CD4-positive, CD25-positive, alpha-beta regulatory T cell (primary cell): ENCODE measurements around the gene NAMPT. TPM values are rescaled to one million over a fixed set of nuclear protein-coding genes. Genes with fewer than 3 reads are reported as not detected.

Source experiments
- ATAC-seq, 2 donors: fragments of 150-1000 bp; cut with Tn5 transposase; one replicate each; pipeline ENCODE4 v1.10.0; 2021; ENCODE audit warnings: low read depth in 2 of 2, moderate number of reproducible peaks in 2 of 2, moderate library complexity in 1 of 2
- DNase-seq, 3 donors: peaks; one replicate each; pipeline versions ENCODE4 v3.0.0 to v3.0.0-alpha.2; 2012 to 2022; ENCODE audit warnings: mixed read lengths in 1 of 3
- H3K27ac ChIP-seq: one replicate; pipeline ENCODE4 v1.7.0; 2013; ENCODE audit warnings: mild to moderate bottlenecking, low read length; ENCODE audit not compliant: insufficient read depth, poor library complexity, severe bottlenecking
- H3K27me3 ChIP-seq: one replicate; pipeline ENCODE4 v1.7.0; 2013; ENCODE audit warnings: low read length; ENCODE audit not compliant: control insufficient read depth, insufficient read depth
- H3K36me3 ChIP-seq: one replicate; pipeline ENCODE4 v1.7.0; 2013; ENCODE audit warnings: mild to moderate bottlenecking, low read length, moderate library complexity; ENCODE audit not compliant: control insufficient read depth, insufficient read depth
- H3K4me1 ChIP-seq: 2 replicates; pipeline ENCODE4 v1.7.0; 2013; ENCODE audit warnings: mild to moderate bottlenecking, low read length; ENCODE audit not compliant: insufficient read depth, control insufficient read depth, poor library complexity, severe bottlenecking
- H3K4me3 ChIP-seq: one replicate; pipeline ENCODE4 v1.7.0; 2013; ENCODE audit warnings: low read depth, mild to moderate bottlenecking, low read length, moderate library complexity
- H3K9me3 ChIP-seq, 2 experiments: 1 replicate in 1 of 2; 2 replicates in 1 of 2; pipeline ENCODE4 v1.7.0; 2013; ENCODE audit warnings: low read length in 2 of 2, mild to moderate bottlenecking in 1 of 2, moderate library complexity in 1 of 2; ENCODE audit not compliant: control insufficient read depth in 2 of 2
- H3K27ac Mint-ChIP-seq, 3 donors: one replicate each; pipeline ENCODE4 v1.8.0; 2020 to 2022; ENCODE audit warnings: mild to moderate bottlenecking in 3 of 3, mixed read lengths in 3 of 3, moderate library complexity in 2 of 3
- H3K27me3 Mint-ChIP-seq: one replicate; pipeline ENCODE4 v1.8.0; 2022; ENCODE audit warnings: mild to moderate bottlenecking, mixed read lengths
- H3K36me3 Mint-ChIP-seq: one replicate; pipeline ENCODE4 v1.8.0; 2020; ENCODE audit warnings: mixed read lengths
- H3K4me1 Mint-ChIP-seq, 4 donors: one replicate each; pipeline ENCODE4 v1.8.0; 2020 to 2022; ENCODE audit warnings: mixed read lengths in 4 of 4, mild to moderate bottlenecking in 1 of 4
- H3K4me3 Mint-ChIP-seq, 4 donors: one replicate each; pipeline ENCODE4 v1.8.0; 2020 to 2022; ENCODE audit warnings: mild to moderate bottlenecking in 4 of 4, mixed read lengths in 4 of 4, moderate library complexity in 3 of 4
- H3K9me3 Mint-ChIP-seq, 7 donors: one replicate each; pipeline ENCODE4 v1.8.0; 2020 to 2022; ENCODE audit warnings: mixed read lengths in 7 of 7, mild to moderate bottlenecking in 3 of 7, moderate library complexity in 2 of 7
- polyA plus RNA-seq, 4 donors: library from polyadenylated mRNA; unstranded; fragments of 300-500 nt; fragmentation: Illumina TruSeq; gene quantifications; one replicate each; pipeline ENCODE4 v1.2.3, GENCODE V29; 2021
- total RNA-seq: library from RNA; stranded (reverse); gene quantifications from one replicate; pipeline ENCODE4 v1.2.3, GENCODE V29; 2022

NAMPT gene
- total and polyA plus RNA-seq, 5 donors from 2014 or later, result 23.4 to 453 (median 25.8) TPM

- no peaks in the 10 kb centered on the region for H3K36me3 Mint-ChIP-seq
- Histone ChIP-seq H3K27ac (no peak overlapping the region), H3K4me3 (no peak overlapping the region), H3K9me3 (no peaks in the 10 kb centered on the region), H3K4me1 (no peaks in the 10 kb centered on the region), H3K36me3 (no peaks in the 10 kb centered on the region), H3K27me3 (peaks cover 5% of the 10 kb centered on the region)
- H3K9me3 Mint-ChIP-seq, result no peaks in the 10 kb centered on the region
- no peak overlapping the region for H3K4me3 Mint-ChIP-seq
- peaks cover 20% of the 10 kb centered on the region for H3K27me3 Mint-ChIP-seq
- H3K4me1 Mint-ChIP-seq, result peaks cover 0 to 14% (median 6%) of the 10 kb centered on the region in 4 donors
- H3K27ac Mint-ChIP-seq, result no peak overlapping the region
- ATAC-seq, result no peak
- no peak for DNase-seq
These were observed 61.6 kb downstream of the NAMPT start for GRCh38 chr7:106223156-106223555.

- H3K36me3 ChIP-seq, result no peaks in the 10 kb centered on the region
- Mint-ChIP-seq H3K36me3 (no peaks in the 10 kb centered on the region), H3K4me3 (no peak overlapping the region), H3K9me3 (no peaks in the 10 kb centered on the region), H3K4me1 (peaks cover 0 to 14% (median 6%) of the 10 kb centered on the region in 4 donors), H3K27ac (peak overlapping the region in 1 of 3 donors; percentile 28), H3K27me3 (peaks cover 20% of the 10 kb centered on the region)
- no peaks in the 10 kb centered on the region for H3K9me3 ChIP-seq
- peaks cover 4% of the 10 kb centered on the region for H3K27me3 ChIP-seq
- no peaks in the 10 kb centered on the region for H3K4me1 ChIP-seq
- H3K27ac ChIP-seq, result no peak overlapping the region
- no peak for ATAC-seq
- DNase-seq, result peak in 1 of 3 donors; percentile 48
- H3K4me3 ChIP-seq, result no peak overlapping the region
These were observed 62.2 kb downstream of the NAMPT start for GRCh38 chr7:106222545-106222944.

- peaks cover 0 to 14% (median 6%) of the 10 kb centered on the region in 4 donors for H3K4me1 Mint-ChIP-seq
These were observed 64.5 kb downstream of the NAMPT start for GRCh38 chr7:106220307-106220706.

GRCh38 chr7:106219170-106219569, 65.6 kb downstream of the NAMPT start:
- no peaks in the 10 kb centered on the region for H3K36me3 Mint-ChIP-seq
- Histone ChIP-seq H3K27me3 (peaks cover 2% of the 10 kb centered on the region), H3K27ac (no peak overlapping the region), H3K9me3 (no peaks in the 10 kb centered on the region), H3K4me1 (no peaks in the 10 kb centered on the region), H3K36me3 (no peaks in the 10 kb centered on the region), H3K4me3 (no peak overlapping the region)
- H3K27me3 Mint-ChIP-seq, result peaks cover 20% of the 10 kb centered on the region
- H3K27ac Mint-ChIP-seq, result no peak overlapping the region
- no peaks in the 10 kb centered on the region for H3K9me3 Mint-ChIP-seq
- no peak for ATAC-seq
- H3K4me3 Mint-ChIP-seq, result no peak overlapping the region
- peaks cover 0 to 14% (median 6%) of the 10 kb centered on the region in 4 donors for H3K4me1 Mint-ChIP-seq
- peak in 1 of 3 donors; percentile 7 for DNase-seq

More at GRCh38 chr7:106220307-106220706, 64.5 kb downstream of the NAMPT start:
- Histone ChIP-seq H3K9me3 (no peaks in the 10 kb centered on the region), H3K27ac (no peak overlapping the region), H3K36me3 (no peaks in the 10 kb centered on the region), H3K27me3 (peaks cover 2% of the 10 kb centered on the region), H3K4me1 (no peaks in the 10 kb centered on the region), H3K4me3 (no peak overlapping the region)
- Mint-ChIP-seq H3K27ac (no peak overlapping the region), H3K4me3 (no peak overlapping the region), H3K36me3 (no peaks in the 10 kb centered on the region), H3K9me3 (no peaks in the 10 kb centered on the region), H3K27me3 (peaks cover 25% of the 10 kb centered on the region)
- DNase-seq, result no peak
- no peak for ATAC-seq

- DNase-seq (no peak), ATAC-seq (no peak)
- Histone ChIP-seq H3K4me3 (no peak overlapping the region), H3K27ac (no peak overlapping the region), H3K4me1 (no peaks in the 10 kb centered on the region), H3K36me3 (no peaks in the 10 kb centered on the region), H3K27me3 (peaks cover 2% of the 10 kb centered on the region), H3K9me3 (no peaks in the 10 kb centered on the region)
- Mint-ChIP-seq H3K27me3 (peaks cover 23% of the 10 kb centered on the region), H3K36me3 (no peaks in the 10 kb centered on the region), H3K4me3 (no peak overlapping the region), H3K9me3 (no peaks in the 10 kb centered on the region), H3K4me1 (peaks cover 0 to 14% (median 6%) of the 10 kb centered on the region in 4 donors), H3K27ac (no peak overlapping the region)
These were observed 66.2 kb downstream of the NAMPT start for GRCh38 chr7:106218546-106218945.

- no peak for ATAC-seq
- no peak overlapping the region for H3K27ac ChIP-seq
- H3K36me3 Mint-ChIP-seq, result no peaks in the 10 kb centered on the region
These were observed 67.8 kb downstream of the NAMPT start for GRCh38 chr7:106216923-106217542.

GRCh38 chr7:106216517-106216922, 68.3 kb downstream of the NAMPT start:
- Mint-ChIP-seq H3K9me3 (peaks cover 0 to 2% (median 0%) of the 10 kb centered on the region in 7 donors), H3K36me3 (no peaks in the 10 kb centered on the region), H3K4me3 (no peak overlapping the region), H3K4me1 (no peaks in the 10 kb centered on the region), H3K27ac (no peak overlapping the region), H3K27me3 (peaks cover 26% of the 10 kb centered on the region)
- no peak for ATAC-seq
- Histone ChIP-seq H3K27ac (no peak overlapping the region), H3K4me1 (no peaks in the 10 kb centered on the region), H3K4me3 (no peak overlapping the region), H3K27me3 (peaks cover 2% of the 10 kb centered on the region), H3K9me3 (no peaks in the 10 kb centered on the region), H3K36me3 (no peaks in the 10 kb centered on the region)
- DNase-seq, result no peak

More at GRCh38 chr7:106216923-106217542, 67.8 kb downstream of the NAMPT start:
- no peak for DNase-seq
- peaks cover 26% of the 10 kb centered on the region for H3K27me3 Mint-ChIP-seq
- peaks cover 0 to 2% (median 0%) of the 10 kb centered on the region in 7 donors for H3K9me3 Mint-ChIP-seq
- no peaks in the 10 kb centered on the region for H3K4me1 ChIP-seq
- H3K9me3 ChIP-seq, result no peaks in the 10 kb centered on the region
- H3K27me3 ChIP-seq, result peaks cover 2% of the 10 kb centered on the region
- H3K4me3 Mint-ChIP-seq, result no peak overlapping the region
- no peak overlapping the region for H3K4me3 ChIP-seq
- no peaks in the 10 kb centered on the region for H3K36me3 ChIP-seq
- H3K4me1 Mint-ChIP-seq, result no peaks in the 10 kb centered on the region
- no peak overlapping the region for H3K27ac Mint-ChIP-seq
